Testis (tissue), 3 donors: Measurements from ENCODE around the gene GRM4. TPM values are rescaled to one million over a fixed set of nuclear protein-coding genes. Genes with fewer than 3 reads are reported as not detected.

Experiments
- DNase-seq: peaks from one replicate; pipeline ENCODE4 v3.0.0-alpha.2; 2019
- H3K27ac ChIP-seq, 2 donors: fragments of 200-600 bp; sonication (generic); one replicate each; pipeline ENCODE4 v1.5.1; 2019
- H3K27me3 ChIP-seq: fragments of 200-600 bp; sonication (generic); one replicate; pipeline ENCODE4 v1.5.1; 2019
- H3K36me3 ChIP-seq: fragments of 200-600 bp; sonication (generic); one replicate; pipeline ENCODE4 v1.5.1; 2017; ENCODE audit warnings: low read depth; ENCODE audit errors: missing control alignments
- H3K4me1 ChIP-seq: fragments of 200-600 bp; sonication (generic); one replicate; pipeline ENCODE4 v1.5.1; 2019
- H3K4me3 ChIP-seq, 2 donors: fragments of 200-600 bp; sonication (generic); one replicate each; pipeline ENCODE4 v1.5.1; 2017 to 2019
- H3K9me3 ChIP-seq: fragments of 200-600 bp; sonication (generic); one replicate; pipeline ENCODE4 v1.5.1; 2017
- CTCF ChIP-seq, 3 experiments: fragments of 450-650 bp in 2 of 3; fragments of 200-600 bp in 1 of 3; sonication (generic) in 1 of 3; IDR thresholded peaks; one replicate each; pipeline ENCODE4 v1.5.1; 2016 to 2019; ENCODE audit warnings: antibody characterized with exemption in 3 of 3, mild to moderate bottlenecking in 2 of 3, moderate library complexity in 1 of 3
- POLR2A ChIP-seq: fragments of 450-650 bp; IDR thresholded peaks from one replicate; pipeline ENCODE4 v1.6.1; 2017; ENCODE audit warnings: antibody characterized with exemption, mild to moderate bottlenecking, moderate library complexity
- WGBS, 2 donors: methylation state at CpG; one replicate each; pipeline ENCODE4 v1.1.5; 2018; 5-methylcytosine and 5-hydroxymethylcytosine counted together
- intact Hi-C: fragments of 100-400 bp; cut with DNase I; formaldehyde crosslinking; loops from one replicate; pipeline ENCODE4 v1.15.1; 2023; ENCODE audit warnings: low total_unique reads
- polyA plus RNA-seq: library from polyadenylated mRNA; stranded (reverse); fragments of 350-450 nt; fragmentation: Illumina TruSeq; extraction: RNeasy Lipid Tissue Mini Kit (QIAGEN cat#74804); gene quantifications from one replicate; pipeline ENCODE4 v1.2.3, GENCODE V29; 2014; ENCODE audit warnings: low read depth, low replicate concordance; ENCODE audit not compliant: insufficient read depth
- total RNA-seq, 2 donors: library from RNA; depleted of rRNA; stranded (reverse); fragments of >200 nt; gene quantifications; one replicate each; pipeline ENCODE4 v1.2.3, GENCODE V29; 2016

GRM4 gene
- total and polyA plus RNA-seq, 3 donors from 2014 or later, result 1.6 to 3.5 (median 3.5) TPM

- Histone ChIP-seq H3K27me3 (no peaks in the 10 kb centered on the region), H3K4me3 (no peak overlapping the region), H3K27ac (no peak overlapping the region), H3K36me3 (no peaks in the 10 kb centered on the region), H3K9me3 (no peaks in the 10 kb centered on the region), H3K4me1 (peaks cover 7% of the 10 kb centered on the region)
- TF ChIP-seq CTCF (IDR thresholded peaks at IDR 0.05), result no peak
- no peak for TF ChIP-seq POLR2A
- intact Hi-C loops, result no loop called here
- 55 to 60% methylated on average over 6 of the region's 6 CpGs for WGBS, 2 donors
- no peak for DNase-seq
Observed at GRCh38 chr6:34063651-34064050, 82.2 kb downstream of the GRM4 start.

GRCh38 chr6:34062815-34063214 lies 83.1 kb downstream of the GRM4 start:
- no peaks in the 10 kb centered on the region for H3K27me3 ChIP-seq
- peaks cover 7% of the 10 kb centered on the region for H3K4me1 ChIP-seq
- H3K27ac ChIP-seq, result no peak overlapping the region
- intact Hi-C loops, result no loop called here
- no peaks in the 10 kb centered on the region for H3K9me3 ChIP-seq
- no peak overlapping the region for H3K4me3 ChIP-seq
- no peak for TF ChIP-seq CTCF (IDR thresholded peaks at IDR 0.05)
- TF ChIP-seq POLR2A, result no peak
- no peak for DNase-seq
- whole genome bisulfite sequencing, 2 donors, result 86 to 92% methylated on average over 4 to 7 of the region's 7 CpGs
- no peaks in the 10 kb centered on the region for H3K36me3 ChIP-seq

GRCh38 chr6:34062156-34062555 lies 83.7 kb downstream of the GRM4 start:
- Histone ChIP-seq H3K4me3 (no peak overlapping the region), H3K27me3 (no peaks in the 10 kb centered on the region), H3K36me3 (no peaks in the 10 kb centered on the region), H3K27ac (no peak overlapping the region), H3K9me3 (no peaks in the 10 kb centered on the region), H3K4me1 (peaks cover 7% of the 10 kb centered on the region)
- TF ChIP-seq POLR2A, result no peak
- no peak for TF ChIP-seq CTCF (IDR thresholded peaks at IDR 0.05)
- DNase-seq, result no peak
- intact Hi-C loops, result no loop called here
- 92 to 96% methylated on average over 3 of the region's 3 CpGs for WGBS, 2 donors

- intact Hi-C loops, result no loop called here
- Histone ChIP-seq H3K27me3 (no peaks in the 10 kb centered on the region), H3K36me3 (no peaks in the 10 kb centered on the region), H3K9me3 (no peaks in the 10 kb centered on the region), H3K27ac (no peak overlapping the region), H3K4me3 (no peak overlapping the region), H3K4me1 (peaks cover 13% of the 10 kb centered on the region)
- WGBS, 2 donors, result 60 to 64% methylated on average over 3 of the region's 3 CpGs
- no peak for TF ChIP-seq CTCF (IDR thresholded peaks at IDR 0.05)
- no peak for TF ChIP-seq POLR2A
- DNase-seq, result no peak
Observed at GRCh38 chr6:34061348-34061747, 84.5 kb downstream of the GRM4 start.

- intact Hi-C loops, result no loop called here
- H3K27ac ChIP-seq, result no peak overlapping the region
- WGBS, 2 donors, result 90 to 96% methylated on average over 3 of the region's 3 CpGs
- no peak overlapping the region for H3K4me3 ChIP-seq
- H3K9me3 ChIP-seq, result no peaks in the 10 kb centered on the region
- no peaks in the 10 kb centered on the region for H3K36me3 ChIP-seq
- TF ChIP-seq POLR2A (no peak), CTCF (IDR thresholded peaks at IDR 0.05) (no peak)
- DNase-seq, result no peak
- peaks cover 9% of the 10 kb centered on the region for H3K4me1 ChIP-seq
- H3K27me3 ChIP-seq, result no peaks in the 10 kb centered on the region
Observed at GRCh38 chr6:34059914-34060313, 86.0 kb downstream of the GRM4 start.
